T-helper 1 cell treated with Interleukin-12 subunit alpha and Interleukin-12 subunit beta and Interleukin-4 antibody, amounts not matched to agents 30 μg/mL and 1 μg/mL, for 36 hours (primary cell): ENCODE measurements around the gene VSTM4.

Experiments used
- H3K27ac Mint-ChIP-seq: one replicate; pipeline ENCODE4 v1.8.0; 2021; ENCODE audit warnings: mild to moderate bottlenecking, mixed read lengths
- H3K27me3 Mint-ChIP-seq: one replicate; pipeline ENCODE4 v1.8.0; 2021; ENCODE audit warnings: low read depth, mixed read lengths
- H3K36me3 Mint-ChIP-seq: one replicate; pipeline ENCODE4 v1.8.0; 2021; ENCODE audit warnings: low read depth, mixed read lengths
- H3K4me1 Mint-ChIP-seq: one replicate; pipeline ENCODE4 v1.8.0; 2021; ENCODE audit warnings: low read depth, mixed read lengths
- H3K4me3 Mint-ChIP-seq: one replicate; pipeline ENCODE4 v1.8.0; 2021; ENCODE audit warnings: mild to moderate bottlenecking, moderate library complexity, mixed read lengths
- H3K9me3 Mint-ChIP-seq: one replicate; pipeline ENCODE4 v1.8.0; 2021; ENCODE audit warnings: mixed read lengths

Gene VSTM4

DNA sequence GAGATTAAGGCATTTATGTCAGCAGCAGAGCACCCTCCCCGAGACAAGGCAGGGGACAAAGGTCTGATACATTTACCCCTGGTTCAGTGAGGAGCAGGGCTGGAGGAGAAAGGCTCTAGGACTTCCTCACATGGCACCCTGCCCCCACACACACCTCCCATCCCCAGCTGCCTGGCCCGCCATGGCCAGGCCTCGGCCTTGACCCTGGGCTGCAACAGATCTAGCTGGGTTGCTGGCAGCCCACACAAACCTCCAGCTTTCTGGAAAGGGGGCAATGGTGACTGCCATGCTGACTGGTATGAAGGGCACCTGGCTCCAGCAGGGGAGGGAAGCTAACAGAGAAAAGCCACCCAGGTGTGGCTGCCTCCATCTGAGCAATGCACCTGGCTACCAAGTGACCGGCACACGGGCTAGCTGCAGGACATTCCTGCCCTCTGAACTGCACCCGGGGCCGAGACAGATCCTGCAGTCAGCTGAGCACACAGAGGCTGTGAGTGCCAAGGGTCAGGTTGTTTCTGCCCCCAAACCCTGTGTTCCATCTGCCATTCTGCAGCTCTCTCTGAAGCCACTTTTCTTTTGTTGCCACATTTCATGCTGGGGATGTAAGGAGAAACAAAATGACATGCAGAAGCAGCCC is 89.9 kb downstream of the VSTM4 start:
- H3K27ac Mint-ChIP-seq = no peak overlapping the region
- H3K9me3 Mint-ChIP-seq = no peaks in the 10 kb centered on the region
- H3K4me1 Mint-ChIP-seq = no peaks in the 10 kb centered on the region
- no peaks in the 10 kb centered on the region for H3K36me3 Mint-ChIP-seq
- H3K27me3 Mint-ChIP-seq = no peaks in the 10 kb centered on the region
- H3K4me3 Mint-ChIP-seq = no peak overlapping the region

DNA sequence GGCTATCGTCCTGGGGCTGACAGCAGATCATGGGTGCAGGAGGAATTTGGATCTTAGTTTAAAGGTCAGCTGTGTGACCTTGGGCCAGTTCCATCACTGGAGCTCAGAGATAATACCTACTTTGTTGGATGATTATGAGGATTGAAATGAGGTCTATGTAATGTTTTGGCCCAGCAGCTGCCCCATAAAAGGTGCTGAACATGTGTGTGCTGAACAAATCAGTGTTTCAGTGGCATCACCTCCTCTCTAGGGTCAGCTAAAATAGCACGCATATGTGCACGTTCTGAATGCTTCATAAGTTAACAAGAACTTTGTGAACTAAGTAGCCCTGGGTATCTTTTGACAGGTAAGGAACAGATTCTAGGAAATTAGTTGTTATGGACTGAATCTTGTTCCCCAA is 90.8 kb downstream of the VSTM4 start:
- Mint-ChIP-seq H3K4me3 (no peak overlapping the region), H3K36me3 (no peaks in the 10 kb centered on the region), H3K4me1 (no peaks in the 10 kb centered on the region), H3K9me3 (no peaks in the 10 kb centered on the region), H3K27ac (no peak overlapping the region), H3K27me3 (no peaks in the 10 kb centered on the region)

DNA sequence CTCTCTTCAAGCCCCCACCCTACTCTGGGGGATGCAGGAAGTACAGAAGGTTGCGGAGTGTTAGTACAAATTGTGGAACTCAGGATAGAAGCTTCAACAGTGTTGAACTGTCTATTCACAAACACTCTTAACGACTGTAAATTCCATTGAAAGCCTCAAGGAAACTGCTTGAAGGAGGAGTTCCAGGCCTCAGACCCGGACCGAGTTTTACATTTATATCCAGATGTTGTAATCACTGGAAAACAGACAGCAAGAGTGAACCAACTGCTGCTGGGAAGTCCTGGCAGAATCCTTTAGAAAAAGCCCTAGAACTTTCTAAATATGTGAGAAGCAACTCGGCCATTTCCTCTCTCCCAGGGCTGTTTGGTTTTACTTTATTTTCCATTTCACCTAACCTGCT is 91.6 kb downstream of the VSTM4 start:
- Mint-ChIP-seq H3K4me1 (no peaks in the 10 kb centered on the region), H3K4me3 (no peak overlapping the region), H3K27me3 (peaks cover 3% of the 10 kb centered on the region), H3K9me3 (no peaks in the 10 kb centered on the region), H3K27ac (no peak overlapping the region), H3K36me3 (no peaks in the 10 kb centered on the region)

DNA sequence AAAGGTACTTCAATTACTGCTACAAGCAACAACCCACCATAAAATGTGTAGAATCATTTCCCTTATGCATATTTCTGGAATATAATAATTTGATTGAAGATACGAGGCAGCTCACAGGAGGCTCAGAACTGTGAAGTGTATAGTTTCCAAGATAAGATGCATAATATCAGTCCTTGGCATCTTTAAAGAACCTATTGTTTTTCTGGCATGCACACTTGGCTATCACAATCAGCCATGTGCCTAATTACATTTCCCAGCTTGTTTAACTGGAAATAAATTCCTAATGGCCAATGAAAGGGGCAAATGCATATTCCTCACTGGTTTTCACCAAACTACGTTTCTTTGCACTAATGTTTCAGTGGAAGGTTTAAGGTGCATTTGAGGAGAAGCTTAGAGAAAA is 92.3 kb downstream of the VSTM4 start:
- H3K4me3 Mint-ChIP-seq = no peak overlapping the region
- H3K27ac Mint-ChIP-seq = no peak overlapping the region
- H3K36me3 Mint-ChIP-seq = no peaks in the 10 kb centered on the region
- H3K9me3 Mint-ChIP-seq = no peaks in the 10 kb centered on the region
- H3K4me1 Mint-ChIP-seq = no peaks in the 10 kb centered on the region
- H3K27me3 Mint-ChIP-seq = peaks cover 3% of the 10 kb centered on the region

DNA sequence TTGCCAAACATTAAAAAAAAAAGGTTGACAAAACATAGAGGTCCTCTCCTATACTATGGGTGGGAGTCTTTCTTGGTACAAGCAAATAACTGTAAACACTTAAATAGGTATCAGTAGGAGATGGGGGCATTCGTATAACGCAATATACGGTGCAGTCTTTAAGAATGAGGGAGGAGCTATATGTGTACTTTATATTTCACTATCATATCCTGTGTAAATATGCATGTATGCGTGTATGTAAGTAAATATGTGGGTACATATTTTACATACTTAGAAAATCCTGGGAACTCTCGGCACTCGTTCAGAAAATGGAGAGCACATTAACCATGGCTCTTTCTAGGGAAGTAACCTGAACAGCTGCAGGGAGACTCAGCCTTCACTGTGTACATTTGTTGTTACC is 93.6 kb downstream of the VSTM4 start:
- Mint-ChIP-seq H3K27me3 (peaks cover 3% of the 10 kb centered on the region), H3K9me3 (no peaks in the 10 kb centered on the region), H3K4me1 (no peaks in the 10 kb centered on the region), H3K27ac (no peak overlapping the region), H3K4me3 (no peak overlapping the region), H3K36me3 (no peaks in the 10 kb centered on the region)

DNA sequence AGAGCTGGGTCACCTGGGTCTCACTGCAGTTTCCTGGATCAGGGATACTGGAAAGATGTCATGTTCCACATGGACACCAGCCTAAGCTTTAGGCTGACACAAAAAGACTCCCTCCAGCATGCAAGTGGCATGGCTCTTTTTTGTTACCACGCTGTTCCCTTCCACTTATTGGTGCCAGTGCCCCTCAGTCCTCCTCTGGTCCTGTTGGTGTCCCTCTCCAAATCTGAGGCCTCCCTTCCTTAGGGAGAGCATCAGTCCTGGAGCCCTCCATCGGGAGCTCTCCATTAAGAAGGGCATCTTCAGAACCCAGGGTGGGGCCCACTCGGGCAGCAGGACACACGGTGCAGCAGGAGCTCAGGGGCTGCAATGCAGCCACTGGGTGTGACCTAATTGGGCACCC is 99.6 kb downstream of the VSTM4 start:
- H3K4me1 Mint-ChIP-seq = no peaks in the 10 kb centered on the region
- peaks cover 3% of the 10 kb centered on the region for H3K27me3 Mint-ChIP-seq
- no peaks in the 10 kb centered on the region for H3K9me3 Mint-ChIP-seq
- H3K4me3 Mint-ChIP-seq = no peak overlapping the region
- H3K27ac Mint-ChIP-seq = no peak overlapping the region
- no peaks in the 10 kb centered on the region for H3K36me3 Mint-ChIP-seq

DNA sequence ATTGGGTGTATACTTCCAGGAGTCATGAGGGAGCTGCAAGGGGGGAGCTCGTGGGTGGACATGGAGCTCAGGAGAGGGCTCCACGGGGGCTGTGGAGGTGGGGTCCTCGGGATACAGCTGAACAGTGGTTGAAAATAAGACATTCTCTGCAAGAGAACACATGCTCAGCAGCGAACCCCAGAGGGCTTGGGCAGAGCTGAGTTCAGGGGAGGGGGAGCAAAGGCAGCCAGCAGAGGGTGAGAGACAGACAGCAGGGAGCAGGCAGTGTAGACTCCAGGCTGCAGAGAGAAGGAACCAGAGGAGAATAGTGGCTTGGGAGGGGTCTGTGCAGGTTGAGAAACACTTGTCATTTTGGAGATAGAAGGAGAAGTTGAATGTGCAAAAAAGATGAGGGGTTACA is 102.7 kb downstream of the VSTM4 start:
- no peak overlapping the region for H3K4me3 Mint-ChIP-seq
- no peak overlapping the region for H3K27ac Mint-ChIP-seq
- no peaks in the 10 kb centered on the region for H3K36me3 Mint-ChIP-seq
- H3K27me3 Mint-ChIP-seq = no peaks in the 10 kb centered on the region
- H3K4me1 Mint-ChIP-seq = no peaks in the 10 kb centered on the region
- no peaks in the 10 kb centered on the region for H3K9me3 Mint-ChIP-seq

DNA sequence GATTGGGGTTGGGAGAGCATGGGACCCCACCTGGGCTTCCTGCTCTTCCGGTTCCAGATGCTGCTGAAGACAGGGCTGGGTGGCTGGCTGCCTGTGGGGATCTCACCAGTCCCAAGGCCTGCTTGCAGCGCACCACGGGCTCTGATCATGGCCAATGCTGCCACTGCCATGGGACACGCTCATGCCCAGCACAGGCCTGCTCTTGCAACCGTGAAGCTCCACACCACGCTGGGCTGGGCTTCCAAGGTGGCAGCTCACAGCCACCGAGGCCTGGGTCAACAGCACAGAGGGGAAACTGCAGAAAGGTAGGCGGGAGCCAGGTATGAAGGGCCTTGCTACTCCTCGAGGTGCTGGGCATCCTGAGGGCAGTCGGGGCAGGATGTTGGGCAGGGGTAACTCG is 103.6 kb downstream of the VSTM4 start:
- no peak overlapping the region for H3K4me3 Mint-ChIP-seq
- H3K36me3 Mint-ChIP-seq = no peaks in the 10 kb centered on the region
- no peaks in the 10 kb centered on the region for H3K9me3 Mint-ChIP-seq
- H3K4me1 Mint-ChIP-seq = no peaks in the 10 kb centered on the region
- H3K27me3 Mint-ChIP-seq = no peaks in the 10 kb centered on the region
- no peak overlapping the region for H3K27ac Mint-ChIP-seq

DNA sequence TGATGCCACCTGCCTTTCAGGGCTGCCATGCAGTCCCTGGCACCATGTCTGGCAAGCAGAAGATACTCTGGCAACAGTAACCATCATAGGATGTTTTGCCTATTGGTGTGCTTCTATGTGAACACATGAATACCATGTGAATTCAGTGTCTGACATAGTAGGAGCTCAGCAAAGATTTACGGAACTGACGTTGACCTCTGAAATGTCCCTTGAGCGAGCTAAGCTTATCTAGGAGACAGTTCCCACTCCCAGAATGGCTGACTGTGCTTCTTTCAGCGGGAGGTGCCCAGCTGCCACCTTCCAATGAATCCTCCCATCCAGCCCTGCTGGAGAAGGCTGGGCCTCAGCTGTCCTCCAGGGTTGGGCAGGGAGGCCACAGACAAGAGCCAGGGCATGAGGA is 104.5 kb downstream of the VSTM4 start:
- Mint-ChIP-seq H3K9me3 (no peaks in the 10 kb centered on the region), H3K4me1 (no peaks in the 10 kb centered on the region), H3K27ac (no peak overlapping the region), H3K4me3 (no peak overlapping the region), H3K36me3 (no peaks in the 10 kb centered on the region), H3K27me3 (no peaks in the 10 kb centered on the region)

DNA sequence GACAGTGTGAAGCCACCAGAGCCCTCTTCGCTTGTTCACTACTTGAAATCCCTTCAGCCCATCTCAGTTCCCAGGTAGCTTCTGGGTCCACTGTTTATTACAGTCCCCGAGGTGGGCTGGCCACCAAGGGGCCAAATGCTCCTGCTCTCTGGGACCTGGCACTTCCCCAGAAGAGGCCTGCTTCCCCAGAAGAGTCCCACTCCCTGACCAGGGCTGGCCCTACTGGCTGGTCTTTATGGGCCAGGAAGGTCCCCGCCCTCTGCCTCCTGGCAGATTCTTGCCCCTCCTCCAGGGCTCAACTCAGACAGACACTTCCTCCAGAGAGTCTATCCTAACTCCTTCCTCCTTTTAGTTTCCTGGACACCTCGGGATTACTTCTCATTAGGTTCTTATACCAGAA is 105.0 kb downstream of the VSTM4 start:
- no peaks in the 10 kb centered on the region for H3K36me3 Mint-ChIP-seq
- no peak overlapping the region for H3K4me3 Mint-ChIP-seq
- H3K4me1 Mint-ChIP-seq = no peaks in the 10 kb centered on the region
- no peaks in the 10 kb centered on the region for H3K9me3 Mint-ChIP-seq
- no peaks in the 10 kb centered on the region for H3K27me3 Mint-ChIP-seq
- H3K27ac Mint-ChIP-seq = no peak overlapping the region

DNA sequence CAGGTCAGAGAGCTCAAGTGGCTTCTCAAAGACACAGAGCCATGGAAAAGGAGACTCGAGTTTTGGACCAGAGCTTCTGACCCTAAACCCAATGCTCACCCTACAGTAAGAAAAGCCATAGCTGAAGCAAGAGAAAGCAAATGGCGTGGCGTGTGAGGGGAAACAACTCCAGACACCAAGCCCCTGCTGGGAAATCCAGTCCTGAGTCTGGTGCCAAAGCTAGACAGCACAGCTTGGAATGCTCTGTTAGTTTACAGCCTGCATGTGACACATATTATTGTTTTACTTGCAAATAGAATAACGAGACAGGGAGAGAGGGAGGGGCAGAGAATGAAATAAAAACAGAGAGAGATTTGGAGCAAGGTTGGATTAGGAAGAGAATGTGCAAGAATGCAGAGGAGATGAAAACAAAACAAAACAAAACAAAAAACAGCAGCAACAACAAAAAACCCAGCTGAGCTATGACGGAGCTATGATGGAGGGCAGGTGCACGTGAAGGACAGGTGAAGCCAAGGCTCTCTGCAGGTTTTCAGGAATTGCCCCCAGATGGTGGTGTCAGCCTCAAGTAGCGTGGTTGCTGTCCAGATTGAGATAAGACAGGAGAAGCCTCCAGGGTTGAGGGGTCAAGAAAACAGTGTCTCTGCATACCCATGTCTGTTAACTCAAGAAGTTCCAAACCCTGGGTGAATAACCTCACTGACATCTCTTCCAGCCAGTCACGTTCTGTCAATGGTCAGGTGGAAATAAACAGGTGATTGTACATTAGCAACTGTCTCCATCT is 105.9 kb downstream of the VSTM4 start:
- H3K4me3 Mint-ChIP-seq = no peak overlapping the region
- H3K9me3 Mint-ChIP-seq = no peaks in the 10 kb centered on the region
- H3K36me3 Mint-ChIP-seq = no peaks in the 10 kb centered on the region
- H3K27ac Mint-ChIP-seq = no peak overlapping the region
- no peaks in the 10 kb centered on the region for H3K4me1 Mint-ChIP-seq
- no peaks in the 10 kb centered on the region for H3K27me3 Mint-ChIP-seq

DNA sequence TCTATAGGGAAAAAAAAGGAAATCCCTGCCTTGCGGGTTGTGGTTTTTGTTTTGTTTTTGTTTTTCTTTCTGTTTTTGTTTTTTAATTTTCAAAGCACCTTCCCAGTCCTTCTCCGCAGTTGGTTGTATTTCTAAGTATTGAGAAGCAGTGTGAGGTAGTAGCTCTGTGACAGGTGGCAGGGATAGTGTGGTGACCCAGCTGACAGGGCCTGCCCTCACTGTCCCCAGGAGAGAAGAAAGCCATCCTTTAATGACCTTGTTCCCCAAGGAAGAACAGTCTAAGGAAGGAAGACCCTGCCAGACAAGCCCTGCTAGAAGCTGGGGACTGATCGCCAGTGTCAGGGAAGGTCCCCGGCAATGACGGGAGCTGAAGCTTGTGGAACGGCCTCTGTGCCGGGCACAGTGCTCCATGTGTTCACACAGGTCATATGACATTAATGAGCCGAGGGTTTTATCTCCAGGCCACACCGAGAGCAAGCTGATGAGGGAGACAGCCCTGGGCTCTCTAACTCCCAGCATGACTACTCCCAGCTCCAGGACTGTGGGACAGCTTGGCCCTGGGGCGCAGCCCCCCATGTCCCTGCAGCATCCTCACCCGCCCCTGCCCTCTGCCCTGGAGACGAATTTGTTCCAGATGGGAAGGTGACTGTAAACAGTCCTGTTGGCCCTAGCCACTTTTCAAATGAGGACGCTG is 106.7 kb downstream of the VSTM4 start:
- Mint-ChIP-seq H3K4me1 (no peaks in the 10 kb centered on the region), H3K36me3 (no peaks in the 10 kb centered on the region), H3K27me3 (no peaks in the 10 kb centered on the region), H3K4me3 (no peak overlapping the region), H3K9me3 (no peaks in the 10 kb centered on the region), H3K27ac (no peak overlapping the region)

DNA sequence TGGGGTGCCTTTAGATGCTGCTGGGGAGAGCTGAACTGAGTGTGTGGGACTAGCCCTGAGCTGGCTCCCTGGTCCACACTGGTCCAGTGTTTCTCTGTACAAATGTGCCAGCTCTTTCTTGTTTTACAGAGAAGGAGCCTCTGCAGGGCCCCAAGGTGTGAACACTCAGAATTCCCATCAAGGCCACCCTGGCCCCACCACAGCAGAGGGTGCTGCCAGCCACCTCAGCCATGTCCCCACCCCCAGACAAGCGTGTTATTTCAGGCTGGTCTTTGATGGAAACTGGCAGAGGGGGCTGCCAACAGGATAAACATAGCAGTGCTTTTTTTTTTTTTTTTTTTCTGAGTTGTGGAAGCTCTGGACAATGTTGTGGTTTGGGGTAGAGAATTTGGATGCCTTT is 107.2 kb downstream of the VSTM4 start:
- H3K9me3 Mint-ChIP-seq = no peaks in the 10 kb centered on the region
- H3K27ac Mint-ChIP-seq = no peak overlapping the region
- no peaks in the 10 kb centered on the region for H3K27me3 Mint-ChIP-seq
- no peaks in the 10 kb centered on the region for H3K4me1 Mint-ChIP-seq
- H3K36me3 Mint-ChIP-seq = no peaks in the 10 kb centered on the region
- H3K4me3 Mint-ChIP-seq = no peak overlapping the region

DNA sequence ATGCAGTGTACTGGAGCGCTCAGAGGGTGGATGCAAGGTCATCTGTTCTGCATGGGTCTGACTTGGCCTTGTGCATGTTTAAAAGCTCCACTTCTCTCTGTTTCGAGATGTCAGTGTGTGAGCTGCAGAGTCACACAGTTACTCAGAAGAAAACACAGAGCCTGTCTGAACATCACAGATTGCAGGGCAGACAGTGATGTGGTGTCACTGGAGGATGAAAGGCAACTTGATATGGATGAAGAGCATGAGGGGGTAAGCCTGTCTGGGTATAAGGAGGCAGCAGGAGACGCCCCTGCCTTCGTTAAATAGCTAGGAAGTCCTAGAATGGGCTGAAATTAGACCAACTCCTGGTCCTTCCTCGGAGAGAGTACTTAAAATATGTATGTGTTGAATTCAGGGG is 108.2 kb downstream of the VSTM4 start:
- no peaks in the 10 kb centered on the region for H3K9me3 Mint-ChIP-seq
- no peaks in the 10 kb centered on the region for H3K36me3 Mint-ChIP-seq
- no peak overlapping the region for H3K27ac Mint-ChIP-seq
- no peaks in the 10 kb centered on the region for H3K4me1 Mint-ChIP-seq
- H3K4me3 Mint-ChIP-seq = no peak overlapping the region
- no peaks in the 10 kb centered on the region for H3K27me3 Mint-ChIP-seq

DNA sequence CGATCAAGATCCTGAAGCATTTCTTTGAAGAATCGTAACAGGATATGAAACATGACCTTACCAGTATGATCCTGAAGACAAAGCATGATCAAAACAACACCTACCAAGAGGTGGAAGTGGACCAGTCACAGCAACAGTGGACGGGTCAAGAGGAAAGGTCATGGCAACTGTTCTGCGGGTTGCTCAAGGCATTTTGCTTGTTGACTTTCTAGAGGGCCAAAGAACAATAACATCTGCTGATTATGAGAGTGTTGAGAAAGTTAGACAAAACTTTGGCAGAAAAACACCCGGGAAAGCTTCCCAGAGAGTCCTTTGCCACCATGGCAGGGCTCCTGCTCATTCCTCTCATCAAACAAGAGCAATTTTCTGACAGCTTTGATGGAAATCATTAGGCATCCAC is 110.1 kb downstream of the VSTM4 start:
- H3K27me3 Mint-ChIP-seq = no peaks in the 10 kb centered on the region
- H3K27ac Mint-ChIP-seq = no peak overlapping the region
- no peaks in the 10 kb centered on the region for H3K4me1 Mint-ChIP-seq
- H3K9me3 Mint-ChIP-seq = no peaks in the 10 kb centered on the region
- H3K4me3 Mint-ChIP-seq = no peak overlapping the region
- no peaks in the 10 kb centered on the region for H3K36me3 Mint-ChIP-seq
